ENCODE data around the gene KIF12.

DNA sequence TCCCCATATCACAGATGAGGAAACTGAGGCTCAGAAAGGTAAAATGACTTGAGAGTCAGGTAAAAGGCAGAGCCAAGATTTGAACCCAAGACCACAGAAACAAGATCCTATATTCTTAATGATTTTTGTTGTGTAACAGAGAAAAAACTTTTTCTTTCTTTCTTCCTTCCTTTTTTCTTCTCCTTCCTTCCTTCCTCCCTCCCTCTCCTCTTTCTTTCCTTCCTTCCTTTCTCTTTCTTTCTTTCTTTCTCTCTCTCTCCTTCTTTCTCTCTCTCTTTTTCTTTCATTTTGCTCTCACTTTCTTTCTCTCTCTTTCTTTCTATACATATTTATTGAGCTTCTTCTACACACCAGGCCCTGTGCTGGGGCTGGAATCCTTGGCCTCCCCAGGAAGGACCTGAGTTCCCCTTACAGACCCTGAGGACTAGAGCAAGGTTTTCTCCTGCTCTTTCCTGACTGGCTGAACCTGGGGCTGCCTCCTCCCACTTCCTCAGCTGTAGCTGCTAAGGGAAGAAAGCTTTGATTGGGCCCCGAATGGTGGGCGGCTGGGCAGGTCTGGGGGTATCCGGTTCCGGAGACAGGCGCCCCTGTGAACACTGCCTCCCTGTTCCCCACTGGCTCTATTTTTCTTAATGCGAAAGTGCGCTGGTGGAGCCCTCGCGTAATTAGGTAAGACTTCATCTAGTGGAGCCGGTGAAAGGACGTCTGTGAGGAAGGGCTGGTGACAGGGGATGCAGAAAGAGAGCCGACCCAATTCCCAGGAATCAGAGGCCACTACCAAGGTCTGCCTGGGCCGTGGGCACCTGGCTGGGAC, 27.4 kb upstream of the KIF12 start:
- TF ChIP-seq, protein P1, sequence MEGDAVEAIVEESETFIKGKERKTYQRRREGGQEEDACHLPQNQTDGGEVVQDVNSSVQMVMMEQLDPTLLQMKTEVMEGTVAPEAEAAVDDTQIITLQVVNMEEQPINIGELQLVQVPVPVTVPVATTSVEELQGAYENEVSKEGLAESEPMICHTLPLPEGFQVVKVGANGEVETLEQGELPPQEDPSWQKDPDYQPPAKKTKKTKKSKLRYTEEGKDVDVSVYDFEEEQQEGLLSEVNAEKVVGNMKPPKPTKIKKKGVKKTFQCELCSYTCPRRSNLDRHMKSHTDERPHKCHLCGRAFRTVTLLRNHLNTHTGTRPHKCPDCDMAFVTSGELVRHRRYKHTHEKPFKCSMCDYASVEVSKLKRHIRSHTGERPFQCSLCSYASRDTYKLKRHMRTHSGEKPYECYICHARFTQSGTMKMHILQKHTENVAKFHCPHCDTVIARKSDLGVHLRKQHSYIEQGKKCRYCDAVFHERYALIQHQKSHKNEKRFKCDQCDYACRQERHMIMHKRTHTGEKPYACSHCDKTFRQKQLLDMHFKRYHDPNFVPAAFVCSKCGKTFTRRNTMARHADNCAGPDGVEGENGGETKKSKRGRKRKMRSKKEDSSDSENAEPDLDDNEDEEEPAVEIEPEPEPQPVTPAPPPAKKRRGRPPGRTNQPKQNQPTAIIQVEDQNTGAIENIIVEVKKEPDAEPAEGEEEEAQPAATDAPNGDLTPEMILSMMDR (conservative IDR thresholded peaks at IDR 0.05; ENCODE audit: low read depth, low read length), result no peak
- TF ChIP-seq EZH2phosphoT487 (IDR thresholded peaks at IDR 0.05; ENCODE audit: borderline replicate concordance, low read length), result no peak
- no peak for TF ChIP-seq EZH2 (IDR thresholded peaks at IDR 0.05; ENCODE audit: low read length, unreplicated experiment)

All from PC-3 (cell line).